GM23338 (cell line): ENCODE data around the gene TF. TPM values are rescaled to one million over a fixed set of nuclear protein-coding genes. Genes with fewer than 3 reads are reported as not detected.
A peak's percentile ranks its signal among the peaks of the same experiment; 100 is the strongest.

Experiments
- ATAC-seq: fragments of 200-7000 bp; cut with Tn5 transposase; 3 replicates; pipeline ENCODE4 v1.9.1; 2020
- DNase-seq: peaks from one replicate; pipeline ENCODE4 v3.0.0-alpha.2; 2015; ENCODE audit warnings: low spot score
- H2AFZ ChIP-seq: fragments of 200-600 bp; sonication (generic); 2 replicates; pipeline ENCODE4 v1.8.0; 2016; ENCODE audit warnings: antibody characterized with exemption, mild to moderate bottlenecking, moderate library complexity
- H3F3A ChIP-seq: fragments of 200-600 bp; sonication (generic); replicated peaks from 2 replicates; pipeline ENCODE4 v1.8.0; 2017; ENCODE audit warnings: antibody characterized with exemption, mixed run types, low read depth
- H3K27ac ChIP-seq: fragments of 200-600 bp; sonication (generic); 2 replicates; pipeline ENCODE4 v1.6.1; 2016; ENCODE audit warnings: low read depth
- H3K27me3 ChIP-seq: fragments of 200-600 bp; sonication (generic); 2 replicates; pipeline ENCODE4 v1.8.0; 2016; ENCODE audit warnings: mild to moderate bottlenecking, mixed run types, moderate library complexity; ENCODE audit not compliant: insufficient read depth
- H3K36me3 ChIP-seq: fragments of 200-600 bp; sonication (generic); 2 replicates; pipeline ENCODE4 v1.8.0; 2016; ENCODE audit warnings: mild to moderate bottlenecking; ENCODE audit not compliant: insufficient read depth
- H3K4me1 ChIP-seq: fragments of 200-600 bp; sonication (generic); 2 replicates; pipeline ENCODE4 v1.8.0; 2016; ENCODE audit warnings: mild to moderate bottlenecking, moderate library complexity; ENCODE audit not compliant: insufficient read depth
- H3K4me2 ChIP-seq: fragments of 200-600 bp; sonication (generic); 2 replicates; pipeline ENCODE4 v1.7.1; 2017; ENCODE audit warnings: mixed run types
- H3K4me3 ChIP-seq: fragments of 200-600 bp; sonication (generic); 2 replicates; pipeline ENCODE4 v1.6.1; 2016; ENCODE audit warnings: mixed run types
- H3K79me2 ChIP-seq: fragments of 200-600 bp; sonication (generic); replicated peaks from 2 replicates; pipeline ENCODE4 v1.8.0; 2017; ENCODE audit warnings: mild to moderate bottlenecking; ENCODE audit not compliant: insufficient read depth
- H3K9me2 ChIP-seq: fragments of 200-600 bp; sonication (generic); 2 replicates; pipeline ENCODE4 v1.8.0; 2017; ENCODE audit not compliant: insufficient read depth
- H4K20me1 ChIP-seq: fragments of 200-600 bp; sonication (generic); replicated peaks from 2 replicates; pipeline ENCODE4 v1.8.0; 2017; ENCODE audit warnings: mild to moderate bottlenecking; ENCODE audit not compliant: insufficient read depth
- H3K27ac Mint-ChIP-seq: 2 replicates; pipeline ENCODE4 v1.8.0; 2020; ENCODE audit warnings: inconsistent platforms, mild to moderate bottlenecking, moderate library complexity, mixed read lengths
- H3K27me3 Mint-ChIP-seq: 3 replicates; pipeline ENCODE4 v1.8.0; 2022; ENCODE audit warnings: low read depth, mild to moderate bottlenecking, moderate library complexity, mixed read lengths, inconsistent platforms; ENCODE audit not compliant: insufficient read depth, poor library complexity
- H3K36me3 Mint-ChIP-seq: 3 replicates; pipeline ENCODE4 v1.8.0; 2021; ENCODE audit warnings: low read depth, mild to moderate bottlenecking, inconsistent platforms, moderate library complexity, mixed read lengths
- H3K4me1 Mint-ChIP-seq: 3 replicates; pipeline ENCODE4 v1.8.0; 2020; ENCODE audit warnings: mild to moderate bottlenecking, inconsistent platforms, mixed read lengths
- H3K4me3 Mint-ChIP-seq: 3 replicates; pipeline ENCODE4 v1.8.0; 2021; ENCODE audit warnings: moderate library complexity, mild to moderate bottlenecking, inconsistent platforms, mixed read lengths
- H3K9me3 Mint-ChIP-seq: 3 replicates; pipeline ENCODE4 v1.8.0; 2020; ENCODE audit warnings: moderate library complexity, mild to moderate bottlenecking, inconsistent platforms, mixed read lengths
- CREB1 ChIP-seq: fragments of 250-450 bp; sonication (Bioruptor Pico); IDR thresholded peaks from 2 replicates; pipeline ENCODE4 v1.5.0; 2020; ENCODE audit warnings: low read depth, mild to moderate bottlenecking, moderate library complexity
- CTCF ChIP-seq, 2 experiments: fragments of 200-600 bp in 1 of 2; sonication (generic) in 1 of 2; conservative IDR thresholded peaks; 2 replicates each; pipeline versions ENCODE4 v1.5.1 to v1.6.1; 2016 to 2017; ENCODE audit warnings: antibody characterized with exemption in 2 of 2, low read depth in 2 of 2, mild to moderate bottlenecking in 2 of 2, moderate library complexity in 1 of 2
- ETS1 ChIP-seq: IDR thresholded peaks from 2 replicates; pipeline ENCODE4 v1.6.1; 2016; ENCODE audit warnings: antibody characterized with exemption
- EZH2 ChIP-seq: fragments of 200-600 bp; sonication (generic); IDR thresholded peaks from one replicate; pipeline ENCODE4 v1.8.0; 2017; ENCODE audit warnings: antibody characterized with exemption, mild to moderate bottlenecking, low read depth; ENCODE audit not compliant: unreplicated experiment
- EZH2phosphoT487 ChIP-seq: fragments of 200-600 bp; sonication (generic); IDR thresholded peaks from one replicate; pipeline ENCODE4 v1.8.1; 2018; ENCODE audit warnings: antibody characterized with exemption; ENCODE audit not compliant: unreplicated experiment
- JUNB ChIP-seq: IDR thresholded peaks from one replicate; pipeline ENCODE4 v1.6.1; 2016; ENCODE audit warnings: antibody characterized with exemption; ENCODE audit not compliant: unreplicated experiment
- NANOG ChIP-seq: IDR thresholded peaks from 2 replicates; pipeline ENCODE4 v1.6.1; 2016; ENCODE audit warnings: antibody characterized with exemption, borderline replicate concordance
- POLR2AphosphoS5 ChIP-seq: IDR thresholded peaks from 2 replicates; pipeline ENCODE4 v1.6.1; 2016; ENCODE audit warnings: antibody characterized with exemption, low read depth
- REST ChIP-seq: IDR thresholded peaks from one replicate; pipeline ENCODE4 v1.6.1; 2018; ENCODE audit warnings: antibody characterized with exemption; ENCODE audit not compliant: unreplicated experiment
- STAT1 ChIP-seq: IDR thresholded peaks from one replicate; pipeline ENCODE4 v1.6.1; 2016; ENCODE audit warnings: antibody characterized with exemption; ENCODE audit not compliant: unreplicated experiment
- ZNF114 ChIP-seq: fragments of 250-450 bp; sonication (Bioruptor Pico); IDR thresholded peaks from 2 replicates; pipeline ENCODE4 v1.5.0; 2020; ENCODE audit warnings: mild to moderate bottlenecking, moderate library complexity
- ZNF331 ChIP-seq: fragments of 250-450 bp; sonication (Bioruptor Pico); IDR thresholded peaks from 2 replicates; pipeline ENCODE4 v1.5.0; 2020; ENCODE audit warnings: low read depth, mild to moderate bottlenecking, moderate library complexity
- ZNF462 ChIP-seq: fragments of 250-450 bp; sonication (Bioruptor Pico); IDR thresholded peaks from 2 replicates; pipeline ENCODE4 v1.5.0; 2020; ENCODE audit warnings: mild to moderate bottlenecking, moderate library complexity
- polyA plus RNA-seq: library from polyadenylated mRNA; unstranded; fragments of >200 nt; fragmentation: Nextera tagmentation; extraction: Ambion mirVana; gene quantifications from 2 replicates; pipeline ENCODE4 v1.2.1, GENCODE V29; 2016
- total RNA-seq: library from RNA; depleted of rRNA; stranded (reverse); fragments of >200 nt; shearing (Covaris generic); gene quantifications from 2 replicates; pipeline ENCODE4 v1.2.3, GENCODE V29; 2014

The TF gene
- total and polyA plus RNA-seq, 2 experiments from 2014 or later, result 0.03 to 0.76 TPM

- H3K27ac ChIP-seq, result no peak overlapping the region
- DNase-seq (no peak), ATAC-seq (no peak)
- H3K36me3 Mint-ChIP-seq, result no peaks in the 10 kb centered on the region
- no peaks in the 10 kb centered on the region for H3K79me2 ChIP-seq
- H3K4me3 Mint-ChIP-seq, result no peak overlapping the region
- no peak overlapping the region for H3K4me3 ChIP-seq
- H4K20me1 ChIP-seq, result no peaks in the 10 kb centered on the region
- H3K27ac Mint-ChIP-seq, result no peak overlapping the region
- peak overlapping the region; percentile 78; the same call in 1 of the 2 replicates for H2AFZ ChIP-seq
- H3K27me3 Mint-ChIP-seq, result peaks cover 6% of the 10 kb centered on the region
- H3K4me1 Mint-ChIP-seq, result peaks cover 18% of the 10 kb centered on the region
- no peaks in the 10 kb centered on the region for H3K9me3 Mint-ChIP-seq
- no peak for TF ChIP-seq EZH2phosphoT487
- TF ChIP-seq POLR2AphosphoS5, result no peak
- TF ChIP-seq JUNB, result no peak
- TF ChIP-seq ZNF114 (CRISPR knock-in tag), result no peak
- no peak for TF ChIP-seq ZNF331
- TF ChIP-seq ETS1, result no peak
- TF ChIP-seq CREB1 (CRISPR knock-in tag), result no peak
- TF ChIP-seq CTCF (conservative IDR thresholded peaks at IDR 0.05; ENCODE audit: low read depth in 2 of 2), result no peak
- no peak for TF ChIP-seq ZNF462 (CRISPR knock-in tag)
- TF ChIP-seq EZH2, result no peak
- TF ChIP-seq NANOG, result no peak
- TF ChIP-seq STAT1, result no peak
- TF ChIP-seq REST, result no peak
- H3K36me3 ChIP-seq, result no peaks in the 10 kb centered on the region
- H3K4me2 ChIP-seq, result no peak overlapping the region
- H3F3A ChIP-seq, result no peaks in the 10 kb centered on the region
- H3K27me3 ChIP-seq, result no peaks in the 10 kb centered on the region
- peaks cover 7% of the 10 kb centered on the region; the same call in 1 of the 2 replicates for H3K4me1 ChIP-seq
- H3K9me2 ChIP-seq, result 0 out of 2 replicates have a peak, but pooled peaks cover 5% of the 10 kb centered on the region
These were observed 13.6 kb downstream of the TF start for GRCh38 chr3:133759740-133760305.
